Upper lobe of left lung (tissue), 4 donors: ENCODE data around the gene KBTBD12.
"Not testable (repeated sequence)": the region's sequence is repeated elsewhere in the genome, so short reads cannot be mapped to it uniquely, and the experiment has no call there.

Experiments
- CTCF ChIP-seq, 6 experiments: fragments of 450-650 bp in 4 of 6; fragments of 200-600 bp in 2 of 6; sonication (generic) in 2 of 6; IDR thresholded peaks; one replicate each; pipeline ENCODE4 v1.5.1; 2016 to 2019; ENCODE audit warnings: antibody characterized with exemption in 6 of 6
- POLR2A ChIP-seq, 4 donors: fragments of 450-650 bp; IDR thresholded peaks; one replicate each; pipeline ENCODE4 v1.5.1; 2016 to 2017; ENCODE audit warnings: antibody characterized with exemption in 4 of 4, mild to moderate bottlenecking in 2 of 4

DNA sequence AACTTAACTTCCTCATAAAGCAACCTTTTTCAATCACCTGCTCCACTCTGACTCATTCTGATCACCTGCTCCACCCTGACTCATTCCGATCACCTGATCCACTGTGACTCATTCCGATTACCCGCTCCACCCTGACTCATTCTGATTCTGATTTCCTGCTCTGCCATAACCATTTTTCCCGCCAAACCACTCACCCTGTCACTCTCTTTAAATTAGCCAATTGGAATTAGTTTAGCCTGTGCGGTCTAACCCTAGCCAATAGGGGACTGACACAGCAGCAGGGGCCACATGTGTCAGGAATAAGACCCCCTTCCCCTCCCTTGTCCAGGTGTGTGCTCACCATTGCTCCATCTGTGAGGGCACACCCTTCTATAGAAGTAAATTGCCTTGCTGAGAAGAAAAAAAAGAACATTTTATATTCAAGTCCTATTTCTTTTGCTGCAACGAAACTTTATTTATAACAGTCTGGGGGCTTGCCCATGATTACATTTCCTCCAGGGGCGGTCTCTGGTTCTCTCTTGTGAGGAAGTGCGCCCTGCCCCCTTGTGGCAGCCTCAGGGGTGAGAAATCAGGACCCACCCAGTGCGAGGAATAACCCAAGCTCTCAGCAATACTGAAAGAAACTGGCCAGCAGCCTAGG lies 24.3 kb upstream of the KBTBD12 start:
- not testable (repeated sequence) for TF ChIP-seq POLR2A, CTCF (IDR thresholded peaks at IDR 0.05)
